HG03139 (cell line): Measurements from ENCODE around the gene TMEM198.

Experiments used
- ATAC-seq: cut with Tn5 transposase; IDR thresholded peaks from one replicate; pipeline ENCODE4 v1.9.1; 2021; ENCODE audit not compliant: unreplicated experiment

Gene TMEM198

DNA sequence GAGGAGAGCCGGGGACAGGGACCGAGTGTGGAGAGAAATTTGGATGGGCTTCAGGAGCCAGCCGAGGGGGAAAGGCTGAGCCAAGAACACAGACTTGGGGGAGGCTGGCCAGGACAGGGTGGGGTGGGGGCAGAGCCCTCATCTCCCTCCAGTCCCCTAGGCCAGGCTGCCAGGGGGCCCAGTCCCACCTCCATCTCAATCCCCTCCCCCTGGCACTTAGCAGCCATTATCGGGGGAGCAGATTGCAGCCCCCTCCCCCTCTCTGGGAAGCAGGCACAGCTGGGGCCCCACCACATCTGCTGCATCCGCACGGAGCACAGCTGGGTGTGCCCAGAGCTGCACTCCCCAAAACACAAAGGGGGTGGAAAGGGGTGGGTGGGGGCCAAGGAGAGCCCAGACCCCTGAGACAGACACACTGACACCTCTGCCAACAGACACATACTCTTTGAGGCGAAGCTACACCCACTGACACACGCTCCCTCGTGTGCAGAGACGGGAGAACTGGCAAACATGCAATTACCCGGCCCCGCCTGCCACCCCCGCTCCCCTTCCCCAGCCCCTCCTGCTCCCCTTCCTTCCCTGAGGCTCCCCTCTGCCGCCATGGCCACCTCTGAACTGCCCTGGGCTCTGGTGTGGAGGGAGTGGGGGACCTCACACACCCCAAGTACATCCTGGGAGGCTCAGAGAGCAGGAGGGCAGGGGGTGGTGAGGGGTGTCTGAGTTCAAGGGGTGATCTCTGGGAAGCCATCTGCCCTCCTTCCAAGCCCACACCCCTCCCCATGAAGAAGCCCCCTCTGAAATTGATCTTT lies 34.7 kb upstream of the TMEM198 start:
- ATAC-seq: no peak

DNA sequence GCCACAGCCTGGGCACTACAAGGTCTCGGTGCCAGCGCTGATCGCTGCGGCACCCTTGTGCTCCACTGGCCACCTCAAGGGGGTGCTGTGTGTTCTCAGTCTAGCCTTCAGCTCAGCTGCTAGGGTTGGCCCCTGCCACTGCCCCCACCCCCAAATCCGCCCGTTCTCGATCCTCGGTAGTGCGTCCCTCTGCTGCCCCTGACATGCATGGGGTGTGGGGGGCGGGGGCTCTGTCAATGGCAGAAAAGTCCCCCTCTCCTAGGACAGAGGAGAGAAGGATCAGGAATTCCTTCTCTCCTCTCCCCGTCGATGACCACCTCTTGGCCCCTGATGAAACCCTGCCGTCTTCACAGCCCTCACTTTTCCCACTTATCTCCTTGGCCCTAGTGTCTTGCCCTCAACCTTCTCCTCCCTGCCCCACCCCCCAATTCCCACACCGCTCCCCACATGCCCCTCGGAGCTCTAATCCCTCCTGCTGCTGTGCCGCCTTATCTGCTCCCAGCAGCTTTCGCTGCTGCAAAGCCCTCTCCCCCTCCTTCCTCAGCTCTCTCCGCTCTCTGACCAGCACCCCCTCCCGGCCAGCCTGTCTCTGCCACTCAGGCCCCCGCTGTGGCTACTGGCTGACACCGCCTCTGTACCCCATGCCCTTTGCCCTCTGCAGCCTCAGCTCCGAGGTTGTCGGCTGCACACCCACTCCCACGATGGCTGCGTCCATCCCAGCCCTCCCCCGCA lies 33.9 kb upstream of the TMEM198 start:
- peak; percentile 71 for ATAC-seq

DNA sequence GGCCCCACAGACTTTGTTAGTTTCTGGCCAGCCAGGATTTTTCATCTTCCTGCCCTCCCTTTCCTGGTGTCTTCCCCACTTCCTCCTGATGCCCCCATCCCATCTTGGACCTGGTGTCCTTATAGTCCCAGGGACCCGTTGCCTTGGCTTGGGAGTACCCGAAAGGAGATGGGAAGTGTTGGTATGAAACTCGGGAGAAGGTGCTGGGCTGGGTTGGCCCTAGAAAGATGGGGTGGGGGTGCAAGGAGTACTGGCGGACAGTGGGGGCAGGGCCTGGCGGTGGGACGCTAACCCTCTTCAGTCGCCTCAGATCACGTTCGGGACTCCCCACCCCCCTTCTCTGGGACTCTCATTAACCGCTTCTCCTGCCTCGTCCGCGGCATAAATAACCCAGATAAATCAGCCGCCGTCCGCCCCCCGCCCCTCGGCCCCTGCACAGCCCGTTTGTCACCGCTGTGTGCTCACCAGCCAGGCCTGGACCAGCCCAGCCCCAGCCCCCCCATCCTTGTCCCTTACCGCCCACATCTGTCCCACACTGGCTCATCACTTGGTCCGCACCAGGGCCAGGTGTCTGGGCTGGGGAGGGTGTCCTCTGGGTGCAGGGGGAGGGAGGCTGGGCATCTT lies 33.2 kb upstream of the TMEM198 start:
- ATAC-seq: no peak

DNA sequence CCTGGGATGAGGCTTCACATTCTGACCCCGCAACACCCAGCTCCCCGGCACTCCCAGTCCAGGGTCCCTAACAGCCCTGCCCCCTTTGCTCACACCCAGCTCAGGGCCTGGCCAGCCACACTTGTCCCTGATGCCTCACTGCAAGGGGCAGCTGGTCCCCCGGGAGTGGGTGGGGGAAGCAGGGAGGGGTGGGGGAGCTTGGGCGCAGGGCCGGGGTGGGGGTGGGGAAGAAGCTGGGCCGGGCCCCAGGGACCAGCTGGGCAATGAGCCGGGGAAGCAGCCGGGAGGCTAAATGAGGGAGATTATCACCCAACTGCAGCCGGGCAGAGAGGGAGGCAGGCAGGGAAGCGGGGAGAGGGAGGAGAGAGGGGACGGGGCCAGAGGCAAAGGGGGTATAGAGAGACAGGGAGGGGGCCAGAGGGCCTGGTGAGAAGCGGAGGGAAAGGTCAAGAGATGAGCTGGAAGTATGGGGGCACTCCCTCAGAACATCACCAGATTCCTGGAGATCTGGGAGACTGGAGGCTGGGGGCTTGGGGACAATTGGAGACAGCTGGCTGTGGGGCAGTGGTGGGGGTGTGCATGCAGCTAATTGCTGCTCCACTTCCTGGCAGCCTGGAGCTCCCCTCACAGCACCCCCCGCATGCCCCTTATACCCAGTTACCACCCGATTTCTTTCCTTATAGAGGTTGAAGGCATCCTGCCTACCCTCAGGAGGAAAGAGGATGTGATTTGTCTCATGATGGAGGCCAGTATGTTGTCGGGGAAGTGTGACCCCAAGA lies 32.1 kb upstream of the TMEM198 start:
- ATAC-seq: no peak

DNA sequence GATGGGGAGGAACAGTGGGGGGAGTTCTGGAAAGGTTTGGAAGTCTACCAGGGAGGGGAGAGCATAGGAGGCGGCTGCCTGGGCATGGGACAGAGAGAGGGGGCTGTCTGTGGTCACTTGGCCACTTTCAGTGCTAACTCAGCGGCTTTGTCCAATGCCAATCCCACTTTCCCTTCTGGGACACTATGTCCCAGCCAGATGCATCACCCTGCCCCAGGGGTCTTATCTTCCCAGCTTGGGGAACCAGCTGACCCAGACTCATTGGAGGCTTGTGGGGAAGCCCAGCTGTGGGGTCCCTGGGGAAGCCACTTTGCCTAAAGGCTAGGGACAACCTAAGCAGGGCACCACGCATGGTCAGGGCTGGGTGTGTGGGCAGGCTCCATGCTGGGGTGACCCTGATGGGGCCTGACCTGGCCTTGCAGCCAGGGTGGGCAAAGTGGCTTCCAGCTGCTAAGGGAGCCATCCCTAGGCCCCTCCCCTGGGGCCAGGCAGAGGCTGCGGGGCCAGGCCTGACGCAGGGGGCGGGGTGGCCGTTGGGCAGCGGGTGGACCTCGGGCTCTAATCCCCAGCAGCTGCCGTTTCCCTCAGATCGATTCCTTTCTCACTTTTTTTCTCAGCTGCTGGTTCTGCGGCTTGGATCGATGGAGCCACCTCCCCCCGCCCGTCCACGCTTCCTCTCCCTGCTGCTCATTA lies 31.2 kb upstream of the TMEM198 start:
- ATAC-seq: no peak

DNA sequence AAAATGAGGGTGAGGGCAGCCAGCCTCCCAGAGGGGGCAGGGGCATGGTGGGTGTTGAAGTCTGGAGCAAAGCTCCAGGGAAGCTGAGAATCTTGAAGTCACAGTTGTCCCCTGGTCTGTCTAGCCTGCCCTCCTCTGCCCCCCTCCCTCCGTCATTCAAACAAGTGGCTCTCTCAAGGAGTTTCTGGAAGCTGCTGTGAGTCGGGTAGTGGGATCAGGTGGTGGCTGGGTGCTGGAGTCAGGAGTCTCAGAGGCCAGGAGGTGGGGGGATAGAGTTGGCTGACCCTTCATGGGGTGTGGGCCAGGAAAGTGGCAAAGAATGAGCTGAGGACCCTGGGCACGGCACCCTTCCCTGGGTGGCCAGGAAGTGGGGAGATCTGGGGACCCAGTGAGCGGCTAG lies 30.0 kb upstream of the TMEM198 start:
- no peak for ATAC-seq

DNA sequence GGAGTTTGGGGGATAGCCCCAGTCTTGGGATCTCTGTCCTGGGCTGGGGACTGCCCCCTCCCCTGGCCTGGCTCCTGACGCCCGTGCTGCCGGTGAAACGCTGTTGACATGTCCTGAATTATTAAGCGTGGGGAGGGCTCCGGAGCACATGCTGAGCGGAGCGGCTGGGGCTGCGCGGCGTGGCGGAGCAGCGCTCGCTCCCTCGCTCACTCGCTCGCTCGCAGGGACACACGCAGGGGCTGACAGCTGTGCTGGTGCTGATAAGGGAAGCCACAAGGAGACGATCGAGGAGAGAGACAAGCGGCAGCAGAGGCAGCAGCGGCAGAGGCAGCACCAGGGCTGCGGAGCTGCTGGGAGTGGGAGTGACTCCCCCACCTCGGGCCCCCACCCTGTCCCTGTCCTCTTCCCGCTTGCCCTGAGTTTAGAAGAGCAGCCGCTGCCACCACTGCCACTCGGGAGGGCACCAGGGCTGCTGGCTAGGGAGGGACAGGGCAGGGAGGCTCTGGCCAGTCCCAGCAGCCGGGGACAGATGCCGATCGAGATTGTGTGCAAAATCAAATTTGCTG lies 29.5 kb upstream of the TMEM198 start, which contains the start of gene ASIC4:
TSS of gene ASIC4 (plus strand) at position 287 of the 566 bp plus-strand sequence. CDS start at position 530, 243 bp downstream.
- no peak for ATAC-seq

DNA sequence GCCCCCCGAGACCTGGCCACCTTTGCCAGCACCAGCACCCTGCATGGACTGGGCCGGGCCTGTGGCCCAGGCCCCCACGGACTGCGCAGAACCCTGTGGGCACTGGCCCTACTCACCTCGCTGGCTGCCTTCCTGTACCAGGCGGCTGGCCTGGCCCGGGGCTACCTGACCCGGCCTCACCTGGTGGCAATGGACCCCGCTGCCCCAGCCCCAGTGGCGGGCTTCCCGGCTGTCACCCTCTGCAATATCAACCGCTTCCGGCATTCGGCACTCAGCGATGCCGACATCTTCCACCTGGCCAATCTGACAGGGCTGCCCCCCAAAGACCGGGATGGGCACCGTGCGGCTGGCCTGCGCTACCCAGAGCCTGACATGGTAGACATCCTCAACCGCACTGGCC lies 29.0 kb upstream of the TMEM198 start:
- ATAC-seq: no peak

DNA sequence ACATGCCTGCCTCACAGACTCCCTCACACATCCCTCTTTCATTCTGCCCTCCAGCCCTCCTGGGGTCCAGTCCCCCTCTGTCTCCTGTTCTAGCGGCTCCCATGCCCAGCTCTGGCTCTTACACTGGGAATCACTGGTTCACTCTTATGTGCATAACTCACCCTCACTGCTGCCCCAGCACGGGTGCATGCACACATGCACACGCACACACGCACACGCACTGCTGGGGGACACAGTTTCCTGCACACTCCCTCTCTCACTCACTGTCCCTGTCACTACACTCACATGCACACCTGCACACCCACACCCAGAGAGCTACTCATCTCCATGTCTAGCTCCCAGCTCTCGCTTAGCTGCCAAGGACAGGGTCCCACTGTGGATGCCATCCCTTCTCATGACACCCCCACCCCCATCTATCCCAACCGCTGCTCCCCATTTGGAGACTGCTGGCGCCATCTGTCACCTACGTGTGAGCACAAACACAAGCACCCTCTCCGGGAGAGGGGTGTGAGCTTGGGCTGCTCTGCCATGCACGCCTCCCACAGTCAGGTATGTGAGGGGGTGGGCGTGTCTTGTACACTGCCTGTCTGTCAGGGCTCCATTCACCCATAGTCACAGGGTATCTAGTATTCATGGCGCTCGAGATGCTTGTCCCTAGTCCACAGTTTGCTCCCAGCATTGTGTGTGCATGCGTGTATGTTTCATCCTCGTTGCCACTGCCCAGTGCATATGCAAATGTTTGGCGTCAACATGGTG lies 27.8 kb upstream of the TMEM198 start:
- ATAC-seq: no peak

DNA sequence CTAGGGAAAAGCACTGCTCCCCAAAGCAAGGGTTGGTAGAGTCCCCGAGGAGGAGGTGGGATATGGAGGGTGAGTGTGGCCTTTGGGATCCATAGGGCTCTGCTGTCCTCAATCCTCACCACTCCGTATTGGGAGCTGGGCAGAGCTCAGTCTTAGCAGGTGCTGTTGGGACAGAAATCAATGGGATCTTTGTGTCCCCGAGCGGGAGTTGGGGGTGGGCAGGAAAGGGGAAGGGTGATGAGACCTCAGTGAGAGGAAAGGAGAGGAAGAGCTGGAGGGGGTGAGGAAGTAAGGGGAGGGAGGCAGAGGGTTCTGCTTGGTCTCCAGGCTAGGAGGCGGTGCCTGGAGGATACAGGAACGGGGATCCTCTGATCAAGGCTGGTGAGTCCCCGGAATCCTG lies 26.9 kb upstream of the TMEM198 start:
- no peak for ATAC-seq

DNA sequence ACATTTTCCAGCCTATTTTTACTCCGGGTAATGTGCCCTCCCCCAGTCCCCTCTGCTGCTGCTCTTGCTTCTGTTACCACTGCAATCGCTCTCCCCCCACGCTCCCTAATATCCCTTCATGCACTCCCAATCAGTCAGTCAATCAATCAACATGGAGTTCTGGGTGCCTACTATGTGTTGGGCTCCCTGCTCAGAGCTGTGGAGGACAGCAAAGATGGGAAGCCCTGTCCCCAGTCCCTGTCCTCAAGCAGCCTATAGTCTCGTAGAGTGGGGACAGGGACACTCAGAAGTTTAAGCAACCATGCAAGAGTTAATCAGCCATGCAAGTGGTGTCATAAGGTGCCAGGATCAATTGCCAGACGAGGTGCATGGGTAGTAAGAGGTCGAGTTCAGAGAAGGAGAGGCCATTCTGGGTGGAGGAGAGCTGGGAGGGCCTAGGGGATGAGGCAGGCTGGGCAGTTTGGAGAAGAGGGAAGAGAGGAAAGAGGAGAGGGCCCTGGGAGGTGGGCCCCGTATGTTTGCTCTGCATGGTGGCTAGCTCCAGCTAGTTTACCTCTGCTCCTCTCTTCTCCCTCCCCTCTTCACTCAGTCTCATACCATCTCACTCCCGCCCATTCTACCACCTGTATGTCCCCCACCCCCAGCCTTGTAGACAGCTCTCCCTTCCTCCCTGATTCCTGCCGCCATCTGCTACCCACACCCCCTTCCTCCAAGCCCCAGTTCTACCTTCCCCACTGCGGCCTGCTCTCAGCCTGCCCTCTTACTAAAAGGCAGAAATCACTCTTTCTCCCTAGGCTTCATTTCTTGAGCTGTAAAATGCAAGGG lies 25.7 kb upstream of the TMEM198 start:
- no peak for ATAC-seq

DNA sequence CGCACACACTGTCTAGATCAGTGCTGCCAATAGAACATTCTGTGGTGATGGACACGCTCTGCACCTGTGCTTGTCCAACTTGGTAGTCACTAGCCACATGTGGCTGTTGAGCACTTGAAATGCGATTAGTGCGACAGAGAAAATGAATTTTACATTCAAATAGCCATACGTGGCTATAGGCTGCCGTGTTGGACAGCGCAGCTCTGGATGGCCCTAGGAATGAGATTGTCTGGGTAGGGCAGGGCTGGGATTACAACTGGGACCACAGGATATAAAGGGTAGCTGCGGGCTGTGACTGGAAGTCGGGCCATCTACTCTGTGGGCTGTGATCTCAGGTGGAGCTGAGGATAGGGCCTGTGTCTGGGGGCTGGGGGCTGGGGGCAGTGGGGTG lies 24.3 kb upstream of the TMEM198 start:
- ATAC-seq: no peak

DNA sequence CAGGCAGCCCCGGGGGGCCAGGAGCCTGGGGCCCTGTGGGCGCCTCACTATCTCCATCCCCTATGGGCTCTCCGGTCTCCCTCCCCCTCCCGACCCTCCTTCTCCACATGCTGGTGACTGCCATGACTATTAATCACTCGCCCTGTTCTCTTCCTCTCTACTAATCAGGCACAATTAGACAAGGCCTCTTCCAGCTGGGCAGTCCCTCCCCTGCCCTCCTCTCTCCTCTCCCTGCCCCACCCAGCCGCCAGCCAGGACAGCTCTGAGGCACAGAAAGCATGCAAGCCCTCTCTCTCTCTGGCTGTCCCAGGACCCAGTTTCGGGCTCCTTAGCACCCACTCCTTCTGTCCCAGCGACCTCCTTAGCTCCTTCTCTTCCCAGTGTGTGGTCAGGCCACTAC lies 23.7 kb upstream of the TMEM198 start:
- no peak for ATAC-seq

DNA sequence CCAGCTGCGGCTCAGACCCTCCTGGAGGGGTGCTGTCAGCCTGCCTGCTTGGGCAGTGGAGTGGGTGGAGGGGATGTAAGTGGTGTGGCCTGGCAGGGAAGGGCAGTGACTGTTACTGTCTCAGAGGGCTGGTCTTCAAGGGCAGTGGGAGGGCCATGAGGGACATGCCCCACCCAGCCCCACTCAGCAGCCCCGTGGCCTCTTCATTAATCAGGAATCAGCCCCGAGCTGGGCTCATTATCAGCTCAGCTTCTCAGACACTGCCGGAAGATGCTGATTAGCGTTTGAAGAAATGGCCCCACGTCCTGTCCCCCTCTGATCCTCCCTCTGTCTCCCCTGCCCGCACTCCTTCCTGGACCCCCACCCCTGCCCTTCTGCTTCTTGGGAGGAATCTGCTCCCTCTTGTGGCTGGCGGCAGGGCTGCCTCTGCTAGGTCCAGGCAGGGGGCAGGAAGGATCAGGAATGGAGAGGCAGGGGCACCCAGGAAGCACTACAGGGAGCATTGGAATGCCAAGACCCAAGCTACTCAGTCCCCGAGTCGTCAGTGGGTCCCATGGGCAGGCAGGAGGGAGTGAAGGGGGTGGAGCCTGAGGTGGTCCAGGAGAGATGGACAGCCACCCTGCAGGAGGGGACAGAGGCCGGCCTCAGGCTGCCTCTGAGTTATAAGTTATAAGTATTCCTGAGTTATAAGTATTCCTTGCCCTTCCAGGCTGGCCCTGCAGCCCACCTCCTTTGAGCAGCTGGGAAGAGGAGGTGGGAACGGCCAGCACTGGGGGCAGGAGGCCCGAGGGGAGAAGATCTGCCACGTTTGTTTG lies 22.6 kb upstream of the TMEM198 start:
- no peak for ATAC-seq

DNA sequence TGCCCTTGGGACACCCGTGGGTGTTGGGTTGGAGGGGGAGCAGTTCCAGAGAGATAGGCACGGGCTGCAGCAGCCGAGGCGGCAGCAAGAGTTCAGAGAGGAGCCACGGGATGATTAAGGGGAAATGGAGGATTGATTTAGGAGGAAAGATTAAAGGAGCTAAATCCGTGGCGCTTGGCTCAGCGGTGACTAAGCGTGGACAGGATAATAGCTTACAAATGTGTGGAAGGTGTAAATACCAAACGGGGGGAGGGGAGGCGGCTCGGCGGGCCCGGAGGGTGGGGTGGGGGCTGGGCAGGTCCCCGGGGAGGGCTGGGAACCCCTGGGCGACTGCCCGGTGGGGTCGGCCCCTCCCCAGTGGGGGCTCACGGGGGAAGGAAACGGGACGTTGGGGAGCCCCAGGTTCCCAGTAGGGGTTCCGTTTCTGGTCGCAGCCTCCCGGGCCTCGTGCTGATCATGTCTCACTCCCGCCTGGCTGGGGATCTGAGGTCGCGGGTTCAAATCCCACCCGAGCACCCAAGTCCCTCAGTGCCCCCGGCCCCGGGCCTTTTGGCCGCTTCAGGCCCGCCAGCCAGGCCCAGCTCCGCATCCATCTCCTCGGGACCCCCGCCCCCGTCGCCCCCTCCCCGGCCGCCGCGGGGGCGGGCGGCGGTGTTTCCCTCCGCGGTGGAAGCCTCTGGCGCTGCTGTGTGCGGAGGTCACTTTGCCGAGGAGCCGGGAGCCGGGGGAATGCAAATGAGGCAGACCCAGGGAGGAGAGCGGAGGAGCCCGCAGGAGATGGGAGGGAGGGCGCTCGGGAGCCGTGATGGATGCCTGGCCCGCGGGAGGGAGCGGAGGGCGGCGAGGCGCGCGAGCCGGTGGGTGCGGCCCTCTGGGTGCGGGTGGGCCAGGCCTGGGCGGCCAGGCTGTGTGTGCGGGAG lies 21.5 kb upstream of the TMEM198 start:
- ATAC-seq: no peak

DNA sequence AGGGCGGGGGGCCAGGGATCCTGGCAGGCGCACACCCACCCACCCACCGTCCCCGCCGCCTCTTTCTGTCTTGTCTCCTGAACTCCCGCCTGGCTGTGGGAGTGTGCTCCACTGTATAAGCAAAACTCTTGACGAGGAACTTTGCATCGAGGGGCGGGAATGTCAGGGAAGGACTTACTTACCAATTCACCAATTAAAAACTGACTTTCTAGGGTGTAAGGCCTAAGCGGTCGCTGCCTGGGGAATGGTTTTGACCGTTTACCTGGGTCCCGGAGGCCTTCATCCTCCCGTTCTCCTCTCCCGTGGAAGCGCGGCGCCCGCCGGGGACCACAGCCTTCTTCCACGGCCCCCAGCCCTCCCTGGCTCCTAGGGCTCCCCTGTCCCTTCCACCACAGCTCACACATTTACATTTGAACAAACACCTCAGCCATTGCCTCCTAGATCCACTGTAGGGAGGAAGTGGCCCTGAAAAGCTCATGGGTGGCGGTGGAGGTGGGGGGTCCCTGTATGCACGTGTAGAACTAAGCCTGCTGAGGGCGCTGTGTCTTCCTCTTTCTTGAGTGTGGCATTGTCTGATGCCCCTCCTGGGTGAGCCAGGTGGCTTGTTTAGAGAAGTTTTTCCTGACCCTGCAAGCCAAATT lies 20.7 kb upstream of the TMEM198 start:
- no peak for ATAC-seq
